HepG2 (cell line): ENCODE results near the gene PLXNB2. TPM values are rescaled to one million over a fixed set of nuclear protein-coding genes. Genes with fewer than 3 reads are reported as not detected.

Source experiments
- AFF4 ChIP-seq: sonication (generic); formaldehyde crosslinking; IDR thresholded peaks from 2 replicates; pipeline ENCODE4 v1.4.0; 2020; ENCODE audit warnings: missing genetic modification reagents
- HOMEZ ChIP-seq: IDR thresholded peaks from 2 replicates; pipeline ENCODE4 v1.6.1; 2016; ENCODE audit warnings: low read depth
- MATR3 ChIP-seq: sonication (generic); formaldehyde crosslinking; IDR thresholded peaks from 2 replicates; pipeline ENCODE4 v1.4.0; 2020; ENCODE audit warnings: missing genetic modification reagents
- NFYB ChIP-seq: sonication (generic); formaldehyde crosslinking; IDR thresholded peaks from 2 replicates; pipeline ENCODE4 v1.4.0; 2020; ENCODE audit warnings: missing genetic modification reagents
- PPARG ChIP-seq: conservative IDR thresholded peaks from 2 replicates; pipeline ENCODE4 v1.6.1; 2016; ENCODE audit warnings: missing biosample characterization, missing genetic modification reagents
- PRDM15 ChIP-seq: sonication (generic); formaldehyde crosslinking; IDR thresholded peaks from 2 replicates; pipeline ENCODE4 v1.4.0; 2020; ENCODE audit warnings: missing genetic modification reagents
- RERE ChIP-seq: IDR thresholded peaks from 2 replicates; pipeline ENCODE4 v1.6.1; 2016; ENCODE audit warnings: low read depth, missing genetic modification reagents, missing compliant biosample characterization
- SRSF4 ChIP-seq: fragments of 200-400 bp; formaldehyde crosslinking; IDR thresholded peaks from one replicate; pipeline ENCODE4 v1.6.1; 2018; ENCODE audit warnings: mild to moderate bottlenecking, low read depth, low read length, moderate library complexity; ENCODE audit not compliant: poor library complexity, severe bottlenecking
- TEAD2 ChIP-seq: sonication (generic); formaldehyde crosslinking; IDR thresholded peaks from 2 replicates; pipeline ENCODE4 v1.9.0; 2021; ENCODE audit warnings: missing genetic modification reagents
- ZBTB1 ChIP-seq: sonication (generic); formaldehyde crosslinking; IDR thresholded peaks from 2 replicates; pipeline ENCODE4 v1.4.0; 2020; ENCODE audit warnings: missing genetic modification reagents, borderline replicate concordance
- ZNF44 ChIP-seq: sonication (generic); formaldehyde crosslinking; IDR thresholded peaks from 2 replicates; pipeline ENCODE4 v1.5.1; 2020; ENCODE audit warnings: mild to moderate bottlenecking, missing genetic modification reagents
- ZNF530 ChIP-seq: sonication (generic); formaldehyde crosslinking; IDR thresholded peaks from 2 replicates; pipeline ENCODE4 v1.5.0; 2020; ENCODE audit warnings: low read depth, mild to moderate bottlenecking, missing genetic modification reagents
- polyA plus RNA-seq, 8 experiments: library from polyadenylated mRNA; depleted of rRNA in 3 of 8; stranded (reverse) in 7 of 8; unstranded in 1 of 8; fragments of >200 nt; fragmentation: Illumina TruSeq in 4 of 8; extraction: Trizol in 4 of 8; gene quantifications; 2 replicates each; pipeline versions ENCODE4 v1.2.1 to v1.2.3, GENCODE V29; 2011 to 2016; ENCODE audit warnings: low read depth in 4 of 8, missing spikeins in 1 of 8, mixed read lengths in 1 of 8; ENCODE audit not compliant: insufficient read depth in 1 of 8
- total RNA-seq, 5 experiments: library from RNA; depleted of rRNA; stranded (reverse); fragments of >200 nt; fragmentation: Illumina TruSeq; extraction: Trizol; gene quantifications; 2 replicates each; pipeline ENCODE4 v1.2.3, GENCODE V29; 2016; ENCODE audit warnings: low read depth in 1 of 5

Gene PLXNB2
- total and polyA plus RNA-seq, 2 of the 13 experiments (the other 11 are each of a cell fraction or from before 2014, with no cell fraction given) = 32.6 to 68.9 TPM

GRCh38 chr22:50270666-50271394 is 36.6 kb downstream of the PLXNB2 start (continued):
- no peak for TF ChIP-seq ZNF530 (CRISPR knock-in tag)
- no peak for TF ChIP-seq MATR3
- no peak for TF ChIP-seq SRSF4
- peak; percentile 64; the same call in 1 of the 2 replicates for TF ChIP-seq PRDM15 (CRISPR knock-in tag)
- peak; percentile 65; the same call in 1 of the 2 replicates for TF ChIP-seq ZNF44
- TF ChIP-seq AFF4 (CRISPR knock-in tag) = no peak
- no peak for TF ChIP-seq HOMEZ (CRISPR knock-in tag)
- peak; percentile 41; the same call in 1 of the 2 replicates for TF ChIP-seq RERE (CRISPR knock-in tag)
- peak; percentile 11; the same call in 1 of the 2 replicates for TF ChIP-seq NFYB
- TF ChIP-seq ZBTB1 = peak; percentile 70; the same call in 1 of the 2 replicates
- TF ChIP-seq TEAD2 (CRISPR knock-in tag) = peak; percentile 50; the same call in 1 of the 2 replicates
- 0 out of 2 replicates have a peak, but pooled peaks have one; percentile 34 for TF ChIP-seq PPARG (CRISPR knock-in tag)
